ENCODE measurements around the gene TECPR1.

The TECPR1 gene

DNA sequence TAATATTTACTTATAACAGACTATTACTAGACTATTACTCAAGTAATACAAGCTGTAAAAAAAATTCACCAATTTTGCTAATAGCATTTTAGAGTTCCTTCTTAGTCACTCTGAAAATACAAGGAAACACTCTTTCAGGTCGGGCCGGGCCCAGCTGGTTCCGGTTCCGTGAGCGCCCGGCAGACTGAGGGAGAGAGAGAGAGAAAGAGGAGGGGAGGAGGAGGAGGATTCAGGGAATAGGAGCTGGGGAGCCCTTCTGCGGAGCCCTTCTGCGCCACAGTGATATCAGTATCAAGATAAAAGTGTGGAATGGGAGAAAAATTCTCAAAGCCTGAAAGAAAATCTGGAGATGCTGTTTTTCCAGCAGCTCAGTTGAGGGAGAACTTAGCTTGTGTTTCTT is 71.3 kb downstream of the TECPR1 start:
- no peak for TF ChIP-seq TEAD4 (IDR thresholded peaks at IDR 0.05)
- TF ChIP-seq EGR1 (IDR thresholded peaks at IDR 0.05): no peak
- TF ChIP-seq CREB1 (IDR thresholded peaks at IDR 0.05; ENCODE audit: low read depth): no peak
- TF ChIP-seq, protein P1, sequence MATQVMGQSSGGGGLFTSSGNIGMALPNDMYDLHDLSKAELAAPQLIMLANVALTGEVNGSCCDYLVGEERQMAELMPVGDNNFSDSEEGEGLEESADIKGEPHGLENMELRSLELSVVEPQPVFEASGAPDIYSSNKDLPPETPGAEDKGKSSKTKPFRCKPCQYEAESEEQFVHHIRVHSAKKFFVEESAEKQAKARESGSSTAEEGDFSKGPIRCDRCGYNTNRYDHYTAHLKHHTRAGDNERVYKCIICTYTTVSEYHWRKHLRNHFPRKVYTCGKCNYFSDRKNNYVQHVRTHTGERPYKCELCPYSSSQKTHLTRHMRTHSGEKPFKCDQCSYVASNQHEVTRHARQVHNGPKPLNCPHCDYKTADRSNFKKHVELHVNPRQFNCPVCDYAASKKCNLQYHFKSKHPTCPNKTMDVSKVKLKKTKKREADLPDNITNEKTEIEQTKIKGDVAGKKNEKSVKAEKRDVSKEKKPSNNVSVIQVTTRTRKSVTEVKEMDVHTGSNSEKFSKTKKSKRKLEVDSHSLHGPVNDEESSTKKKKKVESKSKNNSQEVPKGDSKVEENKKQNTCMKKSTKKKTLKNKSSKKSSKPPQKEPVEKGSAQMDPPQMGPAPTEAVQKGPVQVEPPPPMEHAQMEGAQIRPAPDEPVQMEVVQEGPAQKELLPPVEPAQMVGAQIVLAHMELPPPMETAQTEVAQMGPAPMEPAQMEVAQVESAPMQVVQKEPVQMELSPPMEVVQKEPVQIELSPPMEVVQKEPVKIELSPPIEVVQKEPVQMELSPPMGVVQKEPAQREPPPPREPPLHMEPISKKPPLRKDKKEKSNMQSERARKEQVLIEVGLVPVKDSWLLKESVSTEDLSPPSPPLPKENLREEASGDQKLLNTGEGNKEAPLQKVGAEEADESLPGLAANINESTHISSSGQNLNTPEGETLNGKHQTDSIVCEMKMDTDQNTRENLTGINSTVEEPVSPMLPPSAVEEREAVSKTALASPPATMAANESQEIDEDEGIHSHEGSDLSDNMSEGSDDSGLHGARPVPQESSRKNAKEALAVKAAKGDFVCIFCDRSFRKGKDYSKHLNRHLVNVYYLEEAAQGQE (IDR thresholded peaks at IDR 0.05; ENCODE audit: low read depth): no peak
- no peak for TF ChIP-seq YY1 (IDR thresholded peaks at IDR 0.05; ENCODE audit: low read depth)
- TF ChIP-seq, protein P2, sequence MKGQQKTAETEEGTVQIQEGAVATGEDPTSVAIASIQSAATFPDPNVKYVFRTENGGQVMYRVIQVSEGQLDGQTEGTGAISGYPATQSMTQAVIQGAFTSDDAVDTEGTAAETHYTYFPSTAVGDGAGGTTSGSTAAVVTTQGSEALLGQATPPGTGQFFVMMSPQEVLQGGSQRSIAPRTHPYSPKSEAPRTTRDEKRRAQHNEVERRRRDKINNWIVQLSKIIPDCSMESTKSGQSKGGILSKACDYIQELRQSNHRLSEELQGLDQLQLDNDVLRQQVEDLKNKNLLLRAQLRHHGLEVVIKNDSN (IDR thresholded peaks at IDR 0.05): no peak
- TF ChIP-seq EP300 (IDR thresholded peaks at IDR 0.05; ENCODE audit: borderline replicate concordance): no peak
- TF ChIP-seq, protein P3, sequence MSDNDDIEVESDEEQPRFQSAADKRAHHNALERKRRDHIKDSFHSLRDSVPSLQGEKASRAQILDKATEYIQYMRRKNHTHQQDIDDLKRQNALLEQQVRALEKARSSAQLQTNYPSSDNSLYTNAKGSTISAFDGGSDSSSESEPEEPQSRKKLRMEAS (IDR thresholded peaks at IDR 0.05): no peak
- no peak for TF ChIP-seq TCF12 (IDR thresholded peaks at IDR 0.05; ENCODE audit: low read depth)
- TF ChIP-seq FOXM1 (IDR thresholded peaks at IDR 0.05; ENCODE audit: borderline replicate concordance, low read depth): no peak
- TF ChIP-seq ZBTB7A (IDR thresholded peaks at IDR 0.05; ENCODE audit: low read depth): no peak
- no peak for TF ChIP-seq TAF1 (IDR thresholded peaks at IDR 0.05; ENCODE audit: low read depth)
- TF ChIP-seq RAD21 (IDR thresholded peaks at IDR 0.05; ENCODE audit: low read depth): no peak
- no peak for TF ChIP-seq CEBPB (IDR thresholded peaks at IDR 0.05)
- no peak for TF ChIP-seq NFIC (IDR thresholded peaks at IDR 0.05)

DNA sequence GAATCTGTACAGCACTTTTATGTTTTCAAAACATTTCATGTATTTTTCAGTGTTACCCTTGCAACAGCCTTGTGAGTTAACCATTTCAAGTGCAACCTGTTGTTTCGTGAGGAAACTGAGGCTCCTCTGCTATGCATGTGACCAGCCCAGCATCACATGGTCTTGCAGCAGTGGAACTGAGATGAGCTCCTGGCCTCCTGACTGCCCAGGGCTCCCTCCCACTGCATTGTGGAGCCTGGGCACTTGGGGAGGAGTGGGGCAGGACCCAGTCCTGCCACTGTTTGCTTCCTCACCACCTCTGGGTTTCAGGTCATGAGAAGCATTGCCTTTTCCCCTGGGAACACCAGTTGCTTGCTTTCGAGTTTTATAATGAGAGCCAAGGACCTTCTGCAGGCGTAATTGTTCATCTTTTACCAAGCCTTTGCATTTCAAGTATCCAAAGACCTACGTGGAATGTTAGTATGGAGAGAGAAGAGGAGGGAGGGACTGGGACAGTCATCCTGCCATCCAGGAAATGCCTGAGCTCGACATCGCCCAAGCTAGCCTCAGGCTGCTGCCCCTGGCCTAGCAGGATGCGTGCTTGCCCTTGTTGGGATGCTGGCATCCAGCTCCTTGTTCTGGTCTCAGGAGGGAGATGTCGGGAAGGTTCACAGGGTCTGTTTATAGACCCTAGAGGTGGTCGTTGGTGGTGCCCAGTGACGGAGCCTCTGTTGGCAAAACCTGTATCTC is 73.1 kb downstream of the TECPR1 start:
- TF ChIP-seq, protein P3 (IDR thresholded peaks at IDR 0.05): no peak
- TF ChIP-seq EGR1 (IDR thresholded peaks at IDR 0.05) (no peak), CEBPB (IDR thresholded peaks at IDR 0.05) (no peak), TAF1 (IDR thresholded peaks at IDR 0.05; ENCODE audit: low read depth) (no peak), CREB1 (IDR thresholded peaks at IDR 0.05; ENCODE audit: low read depth) (no peak), YY1 (IDR thresholded peaks at IDR 0.05; ENCODE audit: low read depth) (no peak)

DNA sequence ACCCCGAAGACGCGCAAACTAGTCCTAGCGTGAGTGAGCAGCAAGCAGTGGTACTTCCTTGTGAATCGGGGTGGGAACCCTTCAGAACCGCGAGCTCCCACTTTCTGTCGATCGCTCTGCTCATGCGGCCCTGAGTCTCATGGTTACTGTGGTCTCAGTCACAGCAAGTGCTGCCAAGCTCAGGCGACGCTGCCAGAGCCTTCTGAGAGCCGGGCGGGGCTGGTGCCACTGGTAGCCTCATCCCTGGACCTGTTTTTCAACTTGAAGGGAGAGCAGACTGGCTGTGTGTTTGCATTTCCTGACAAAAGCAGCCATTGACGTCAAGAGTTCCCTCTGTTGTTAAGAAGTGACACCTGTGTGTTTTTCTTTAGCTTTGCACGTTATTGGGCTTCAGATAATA is 73.7 kb downstream of the TECPR1 start:
- TF ChIP-seq NFIC (IDR thresholded peaks at IDR 0.05) (no peak), CEBPB (IDR thresholded peaks at IDR 0.05) (no peak), RAD21 (IDR thresholded peaks at IDR 0.05; ENCODE audit: low read depth) (no peak), EGR1 (IDR thresholded peaks at IDR 0.05) (no peak), TAF1 (IDR thresholded peaks at IDR 0.05; ENCODE audit: low read depth) (no peak), TCF12 (IDR thresholded peaks at IDR 0.05; ENCODE audit: low read depth) (no peak), CREB1 (IDR thresholded peaks at IDR 0.05; ENCODE audit: low read depth) (no peak), YY1 (IDR thresholded peaks at IDR 0.05; ENCODE audit: low read depth) (no peak), FOXM1 (IDR thresholded peaks at IDR 0.05; ENCODE audit: borderline replicate concordance, low read depth) (no peak), ZBTB7A (IDR thresholded peaks at IDR 0.05; ENCODE audit: low read depth) (no peak), TEAD4 (IDR thresholded peaks at IDR 0.05) (no peak), EP300 (IDR thresholded peaks at IDR 0.05; ENCODE audit: borderline replicate concordance) (no peak)
- TF ChIP-seq, protein P1 (IDR thresholded peaks at IDR 0.05; ENCODE audit: low read depth): no peak
- TF ChIP-seq, protein P3 (IDR thresholded peaks at IDR 0.05): no peak
- TF ChIP-seq, protein P2 (IDR thresholded peaks at IDR 0.05): no peak

DNA sequence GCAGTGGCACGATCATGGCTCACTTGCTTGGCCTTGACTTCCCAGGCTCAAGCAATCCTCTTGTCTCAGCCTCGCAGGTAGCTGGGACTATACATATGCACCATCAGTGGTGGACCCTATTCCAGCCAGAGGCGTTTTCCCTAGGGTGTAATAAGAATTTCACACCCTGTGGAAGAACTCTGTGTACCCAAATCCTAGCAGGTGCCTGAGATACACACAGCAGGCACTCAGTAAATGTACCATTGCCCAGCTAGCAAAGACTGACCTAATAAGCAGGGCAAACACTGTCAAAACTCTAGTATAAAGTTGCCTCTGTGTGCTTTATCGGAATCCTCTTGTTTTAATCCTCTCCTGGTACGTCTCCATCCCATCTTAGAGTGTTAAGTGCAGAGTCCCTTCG is 74.5 kb downstream of the TECPR1 start:
- TF ChIP-seq ZBTB7A (IDR thresholded peaks at IDR 0.05; ENCODE audit: low read depth) (no peak), TAF1 (IDR thresholded peaks at IDR 0.05; ENCODE audit: low read depth) (no peak)

DNA sequence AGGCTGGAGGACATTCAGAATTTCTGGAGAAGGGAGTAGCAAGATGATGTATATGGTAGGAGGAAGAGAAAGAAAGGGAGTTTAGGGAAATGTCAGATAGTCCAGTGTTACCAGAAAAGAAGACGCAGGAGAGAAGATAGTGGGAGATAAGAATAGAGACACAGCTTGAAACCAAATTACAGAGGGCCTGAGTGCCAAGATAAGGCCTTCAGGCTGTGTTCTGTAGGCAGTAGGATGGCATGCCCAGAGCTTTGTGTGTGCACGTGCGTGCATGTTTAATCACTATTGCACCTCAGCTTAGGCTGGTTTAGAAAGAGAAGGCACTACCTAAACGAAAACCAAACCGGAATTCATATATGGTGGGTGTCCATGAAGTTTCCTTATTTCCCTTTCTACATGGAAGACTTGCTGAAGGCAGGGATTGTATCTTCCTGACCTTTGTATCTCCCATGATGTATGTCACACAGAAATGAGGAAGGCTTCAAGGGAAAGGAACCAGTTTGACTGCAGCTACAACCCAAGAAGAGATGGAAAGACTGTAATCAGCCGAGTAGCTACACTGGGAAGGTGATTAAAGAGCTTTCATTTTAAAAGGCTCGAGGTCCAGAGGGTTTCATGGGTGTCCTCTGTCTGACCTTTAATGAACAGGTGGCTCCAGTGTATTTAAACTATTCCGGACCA is 76.6 kb downstream of the TECPR1 start:
- no peak for TF ChIP-seq TAF1 (IDR thresholded peaks at IDR 0.05; ENCODE audit: low read depth)
- TF ChIP-seq NFIC (IDR thresholded peaks at IDR 0.05): no peak
- TF ChIP-seq ZBTB7A (IDR thresholded peaks at IDR 0.05; ENCODE audit: low read depth): no peak
- no peak for TF ChIP-seq CEBPB (IDR thresholded peaks at IDR 0.05)
- TF ChIP-seq TCF12 (IDR thresholded peaks at IDR 0.05; ENCODE audit: low read depth): no peak
- no peak for TF ChIP-seq YY1 (IDR thresholded peaks at IDR 0.05; ENCODE audit: low read depth)
- TF ChIP-seq CREB1 (IDR thresholded peaks at IDR 0.05; ENCODE audit: low read depth): no peak
- TF ChIP-seq EGR1 (IDR thresholded peaks at IDR 0.05): no peak
- no peak for TF ChIP-seq FOXM1 (IDR thresholded peaks at IDR 0.05; ENCODE audit: borderline replicate concordance, low read depth)
- TF ChIP-seq, protein P1 (IDR thresholded peaks at IDR 0.05; ENCODE audit: low read depth): no peak
- no peak for TF ChIP-seq RAD21 (IDR thresholded peaks at IDR 0.05; ENCODE audit: low read depth)
- no peak for TF ChIP-seq TEAD4 (IDR thresholded peaks at IDR 0.05)
- no peak for TF ChIP-seq EP300 (IDR thresholded peaks at IDR 0.05; ENCODE audit: borderline replicate concordance)
- TF ChIP-seq, protein P3 (IDR thresholded peaks at IDR 0.05): no peak
- TF ChIP-seq, protein P2 (IDR thresholded peaks at IDR 0.05): no peak

Measured in Ishikawa (cell line).